ENCODE measurements around the gene CERS4.
A peak's percentile ranks its signal among the peaks of the same experiment; 100 is the strongest.

CERS4 gene

DNA sequence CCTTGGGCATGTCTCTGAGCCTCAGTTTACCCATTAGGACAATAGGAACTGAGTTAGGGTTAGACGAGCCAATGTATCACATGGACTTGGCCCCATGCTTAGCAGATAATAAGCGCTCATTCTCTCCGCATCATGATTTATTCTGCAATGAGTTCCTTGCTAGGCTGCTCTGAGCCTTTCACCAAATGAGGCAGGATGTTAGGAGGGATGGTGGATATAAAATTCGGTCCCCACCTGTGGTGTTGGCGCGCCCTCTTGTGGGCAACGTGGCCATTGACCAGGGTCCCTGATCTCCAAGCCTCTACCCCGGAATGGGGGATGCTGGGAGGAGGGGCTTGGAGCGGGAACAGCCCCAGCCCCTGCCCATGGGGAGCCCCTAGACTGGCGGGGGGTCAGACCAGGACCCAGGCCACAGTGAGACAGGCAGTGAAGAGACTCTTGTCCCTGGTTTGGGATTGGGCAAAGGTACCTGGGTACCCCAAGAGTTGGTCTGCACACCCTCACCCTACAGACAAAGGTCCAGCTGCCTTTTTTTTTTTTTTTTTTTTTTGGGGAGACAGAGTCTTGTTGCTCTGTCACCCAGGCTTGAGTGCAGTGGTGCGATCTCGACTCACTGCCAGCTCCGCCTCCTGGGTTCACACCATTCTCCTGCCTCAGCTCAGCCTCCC is 43.9 kb downstream of the CERS4 start:
- in situ Hi-C loops (cut with MboI; ENCODE audit: low sequenced_read_pairs, unreplicated experiment), result loop anchor here (10.0 kb wide), 1 partner anchor 98 kb away; no protein-coding TSS in a partner anchor
- TF ChIP-seq, protein P1, sequence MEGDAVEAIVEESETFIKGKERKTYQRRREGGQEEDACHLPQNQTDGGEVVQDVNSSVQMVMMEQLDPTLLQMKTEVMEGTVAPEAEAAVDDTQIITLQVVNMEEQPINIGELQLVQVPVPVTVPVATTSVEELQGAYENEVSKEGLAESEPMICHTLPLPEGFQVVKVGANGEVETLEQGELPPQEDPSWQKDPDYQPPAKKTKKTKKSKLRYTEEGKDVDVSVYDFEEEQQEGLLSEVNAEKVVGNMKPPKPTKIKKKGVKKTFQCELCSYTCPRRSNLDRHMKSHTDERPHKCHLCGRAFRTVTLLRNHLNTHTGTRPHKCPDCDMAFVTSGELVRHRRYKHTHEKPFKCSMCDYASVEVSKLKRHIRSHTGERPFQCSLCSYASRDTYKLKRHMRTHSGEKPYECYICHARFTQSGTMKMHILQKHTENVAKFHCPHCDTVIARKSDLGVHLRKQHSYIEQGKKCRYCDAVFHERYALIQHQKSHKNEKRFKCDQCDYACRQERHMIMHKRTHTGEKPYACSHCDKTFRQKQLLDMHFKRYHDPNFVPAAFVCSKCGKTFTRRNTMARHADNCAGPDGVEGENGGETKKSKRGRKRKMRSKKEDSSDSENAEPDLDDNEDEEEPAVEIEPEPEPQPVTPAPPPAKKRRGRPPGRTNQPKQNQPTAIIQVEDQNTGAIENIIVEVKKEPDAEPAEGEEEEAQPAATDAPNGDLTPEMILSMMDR (IDR thresholded peaks at IDR 0.05; ENCODE audit: borderline replicate concordance, control extremely low read depth, extremely low read depth, insufficient read depth, missing control alignments), result peak; percentile 90
- peak; percentile 92 for DNase-seq (ENCODE audit: low spot score)

DNA sequence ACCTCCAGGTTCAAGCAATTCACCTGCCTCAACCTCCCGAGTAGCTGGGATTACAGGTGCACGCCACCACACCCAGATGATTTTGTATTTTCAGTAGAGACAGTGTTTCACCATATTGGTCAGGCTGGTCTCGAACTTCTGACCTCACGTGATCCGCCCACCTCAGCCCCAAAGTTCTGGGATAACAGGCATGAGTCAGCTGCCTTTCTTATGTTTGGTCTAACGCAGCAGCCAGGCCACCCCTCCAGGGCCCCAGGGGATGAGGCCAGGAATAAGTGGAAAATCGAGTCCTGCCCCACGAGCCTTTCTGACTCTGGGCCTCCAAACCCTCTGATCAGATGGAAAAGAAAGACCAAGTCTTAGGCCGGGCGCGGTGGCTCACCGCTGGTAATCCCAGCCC is 44.5 kb downstream of the CERS4 start:
- DNase-seq (ENCODE audit: low spot score), result no peak
- in situ Hi-C loops (cut with MboI; ENCODE audit: low sequenced_read_pairs, unreplicated experiment), result loop anchor here (10.0 kb wide), 1 partner anchor 99 kb away; no protein-coding TSS in a partner anchor
- TF ChIP-seq, protein P1 (IDR thresholded peaks at IDR 0.05; ENCODE audit: borderline replicate concordance, control extremely low read depth, extremely low read depth, insufficient read depth, missing control alignments), result no peak

DNA sequence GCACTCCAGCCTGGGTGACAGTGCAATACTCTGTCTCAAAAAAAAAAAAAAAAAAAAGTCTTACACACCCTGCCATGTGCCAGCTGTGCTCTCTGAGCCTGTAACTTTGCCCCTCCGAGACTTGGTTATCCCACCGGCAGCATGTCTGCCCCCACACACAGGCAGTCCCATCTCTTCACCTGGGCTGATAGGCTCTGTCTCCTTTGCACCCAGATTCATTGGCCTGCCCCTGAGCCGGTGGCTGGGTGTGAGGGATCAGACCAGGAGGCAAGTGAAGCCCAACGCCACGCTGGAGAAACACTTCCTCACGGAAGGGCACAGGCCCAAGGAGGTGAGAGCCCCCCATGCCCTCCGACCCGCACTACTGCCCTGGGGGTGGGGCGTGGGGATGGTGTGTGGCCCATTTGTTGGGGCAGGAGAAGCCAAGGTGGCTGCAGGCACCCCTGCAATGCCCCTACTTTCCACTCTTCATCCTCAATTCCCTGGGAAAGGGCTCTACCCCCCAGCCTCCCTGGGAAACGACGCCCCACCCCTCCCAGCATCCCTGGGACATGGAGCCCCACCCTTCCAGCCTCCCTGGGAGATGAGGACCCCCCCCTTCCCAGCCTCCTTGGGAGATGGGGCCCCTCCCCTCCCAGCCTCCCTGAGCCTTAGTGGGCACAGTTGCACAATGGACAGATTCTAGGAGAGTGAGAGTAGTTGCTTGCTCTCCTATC is 45.3 kb downstream of the CERS4 start:
- TF ChIP-seq, protein P1 (IDR thresholded peaks at IDR 0.05; ENCODE audit: borderline replicate concordance, control extremely low read depth, extremely low read depth, insufficient read depth, missing control alignments), result no peak
- in situ Hi-C loops (cut with MboI; ENCODE audit: low sequenced_read_pairs, unreplicated experiment), result loop anchor here (10.0 kb wide), 1 partner anchor 100 kb away; no protein-coding TSS in a partner anchor
- DNase-seq (ENCODE audit: low spot score), result peak; percentile 27

DNA sequence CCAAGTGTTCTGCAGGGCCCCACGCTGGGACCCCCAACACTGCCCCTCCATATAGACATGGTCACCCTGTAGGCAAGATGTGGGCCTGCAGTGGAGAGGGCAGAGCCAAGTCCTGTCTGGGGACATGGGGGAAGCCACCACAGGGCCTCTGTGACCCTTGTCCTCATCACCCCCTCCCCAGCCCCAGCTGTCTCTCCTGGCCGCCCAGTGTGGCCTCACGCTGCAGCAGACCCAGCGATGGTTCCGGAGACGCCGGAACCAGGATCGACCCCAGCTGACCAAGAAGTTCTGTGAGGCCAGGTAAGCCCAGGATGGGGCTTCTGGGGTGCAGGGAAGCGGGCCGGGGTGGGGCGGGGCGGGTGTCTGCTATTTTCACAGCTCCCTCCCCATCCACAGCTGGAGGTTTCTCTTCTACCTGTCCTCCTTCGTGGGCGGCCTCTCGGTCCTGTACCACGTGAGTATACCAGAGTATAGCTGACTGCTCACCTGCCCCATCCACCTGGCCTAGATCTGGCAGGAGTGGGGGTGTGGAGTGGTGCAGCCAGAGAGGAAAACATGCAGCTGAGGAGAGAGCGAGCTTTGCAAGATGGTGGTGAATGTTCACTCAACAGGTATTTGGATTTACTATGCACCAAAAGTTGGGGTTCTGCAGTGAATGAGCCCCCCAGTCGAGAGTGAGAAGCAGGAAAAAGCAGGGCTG is 46.4 kb downstream of the CERS4 start:
- in situ Hi-C loops (cut with MboI; ENCODE audit: low sequenced_read_pairs, unreplicated experiment), result loop anchor here (10.0 kb wide), 1 partner anchor 101 kb away; no protein-coding TSS in a partner anchor
- TF ChIP-seq, protein P1 (IDR thresholded peaks at IDR 0.05; ENCODE audit: borderline replicate concordance, control extremely low read depth, extremely low read depth, insufficient read depth, missing control alignments), result no peak
- DNase-seq (ENCODE audit: low spot score), result no peak

DNA sequence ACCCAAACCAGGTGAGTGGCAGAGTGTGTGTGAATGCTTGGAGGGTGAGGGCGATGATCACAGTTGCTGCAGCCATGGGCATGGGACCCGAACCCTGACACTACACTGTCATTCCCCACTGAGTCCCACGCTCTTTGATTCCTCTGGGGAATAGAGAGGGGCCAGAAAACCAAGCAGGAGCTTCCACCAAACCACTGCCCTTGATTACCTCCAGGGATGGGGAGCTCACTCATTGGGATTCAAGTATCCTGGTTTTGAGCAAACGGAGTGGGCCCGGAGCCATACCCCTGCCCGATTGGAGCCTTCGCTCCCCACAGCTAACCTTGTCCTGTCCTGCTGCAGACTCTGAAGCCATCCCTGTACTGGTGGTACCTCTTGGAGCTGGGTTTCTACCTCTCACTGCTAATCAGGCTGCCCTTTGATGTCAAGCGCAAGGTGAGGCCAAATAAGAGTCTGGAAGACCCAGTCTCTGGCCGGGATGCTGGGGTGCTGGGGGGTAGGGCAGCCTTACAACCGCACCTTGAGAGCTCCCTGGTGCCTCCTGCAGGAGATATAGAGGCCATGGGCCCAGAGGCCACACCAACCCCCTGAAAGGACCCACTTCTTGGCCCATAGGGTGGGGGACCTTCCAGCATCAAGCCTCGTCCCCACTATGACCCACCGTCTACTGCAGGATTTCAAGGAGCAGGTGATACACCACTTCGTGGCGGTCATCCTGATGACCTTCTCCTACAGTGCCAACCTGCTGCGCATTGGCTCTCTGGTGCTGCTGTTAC is 47.3 kb downstream of the CERS4 start:
- TF ChIP-seq, protein P1 (IDR thresholded peaks at IDR 0.05; ENCODE audit: borderline replicate concordance, control extremely low read depth, extremely low read depth, insufficient read depth, missing control alignments), result no peak
- DNase-seq (ENCODE audit: low spot score), result no peak
- in situ Hi-C loops (cut with MboI; ENCODE audit: low sequenced_read_pairs, unreplicated experiment), result loop anchor here (10.0 kb wide), 1 partner anchor 102 kb away; no protein-coding TSS in a partner anchor

DNA sequence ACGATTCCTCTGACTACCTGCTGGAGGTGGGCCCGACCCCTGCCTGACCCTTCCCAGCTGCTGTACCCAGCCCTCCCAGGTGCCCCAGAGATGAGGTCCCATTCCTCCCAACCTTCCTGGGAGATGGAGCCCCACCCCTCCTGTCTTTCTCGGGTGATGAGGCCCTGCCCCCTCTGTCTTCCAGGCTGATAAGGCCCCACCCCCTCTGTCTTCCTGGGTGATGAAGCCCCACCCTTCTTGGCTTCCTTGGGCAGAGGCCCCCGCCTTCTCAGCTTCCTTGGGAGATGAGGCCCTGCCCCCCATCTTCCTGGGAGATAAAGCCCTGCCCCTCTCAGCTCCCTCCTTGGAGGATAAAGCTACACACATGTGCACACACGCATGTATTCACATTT is 47.9 kb downstream of the CERS4 start:
- DNase-seq (ENCODE audit: low spot score), result no peak
- TF ChIP-seq, protein P1 (IDR thresholded peaks at IDR 0.05; ENCODE audit: borderline replicate concordance, control extremely low read depth, extremely low read depth, insufficient read depth, missing control alignments), result no peak
- in situ Hi-C loops (cut with MboI; ENCODE audit: low sequenced_read_pairs, unreplicated experiment), result loop anchor here (10.0 kb wide), 1 partner anchor 102 kb away; no protein-coding TSS in a partner anchor
